Prostate gland (tissue), 2 donors: ENCODE measurements around the gene ARL3.

Experiments
- POLR2A ChIP-seq: fragments of 450-650 bp; IDR thresholded peaks from one replicate; pipeline ENCODE4 v1.6.1; 2016; ENCODE audit warnings: antibody characterized with exemption, mild to moderate bottlenecking
- TF ChIP-seq, protein P1 (sequence below), 4 experiments: fragments of 200-600 bp in 2 of 4; fragments of 450-650 bp in 2 of 4; sonication (generic) in 2 of 4; IDR thresholded peaks; 1 replicate in 3 of 4; 2 replicates in 1 of 4; pipeline ENCODE4 v1.5.1; 2016 to 2019; ENCODE audit warnings: antibody characterized with exemption in 4 of 4, mild to moderate bottlenecking in 2 of 4, moderate library complexity in 2 of 4

DNA sequence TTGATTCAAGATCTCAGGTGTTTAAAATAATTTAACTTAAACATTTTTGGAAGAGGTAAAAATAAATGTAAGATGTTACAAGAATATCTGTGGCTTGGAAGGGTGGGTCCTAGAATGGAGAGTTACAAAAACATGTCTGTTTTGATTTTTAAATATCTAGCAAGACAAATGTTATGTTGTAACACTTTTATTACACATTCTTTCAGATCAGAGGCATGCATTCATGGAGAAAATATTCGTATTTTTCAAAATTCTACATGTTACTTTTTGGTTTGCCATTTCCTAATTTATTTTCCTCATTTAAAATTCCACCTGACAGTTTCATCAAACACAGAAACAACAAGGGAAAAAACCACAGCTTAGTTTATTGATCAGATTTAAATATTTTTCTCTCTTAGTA is 39.5 kb upstream of the ARL3 start:
- TF ChIP-seq, protein P1, sequence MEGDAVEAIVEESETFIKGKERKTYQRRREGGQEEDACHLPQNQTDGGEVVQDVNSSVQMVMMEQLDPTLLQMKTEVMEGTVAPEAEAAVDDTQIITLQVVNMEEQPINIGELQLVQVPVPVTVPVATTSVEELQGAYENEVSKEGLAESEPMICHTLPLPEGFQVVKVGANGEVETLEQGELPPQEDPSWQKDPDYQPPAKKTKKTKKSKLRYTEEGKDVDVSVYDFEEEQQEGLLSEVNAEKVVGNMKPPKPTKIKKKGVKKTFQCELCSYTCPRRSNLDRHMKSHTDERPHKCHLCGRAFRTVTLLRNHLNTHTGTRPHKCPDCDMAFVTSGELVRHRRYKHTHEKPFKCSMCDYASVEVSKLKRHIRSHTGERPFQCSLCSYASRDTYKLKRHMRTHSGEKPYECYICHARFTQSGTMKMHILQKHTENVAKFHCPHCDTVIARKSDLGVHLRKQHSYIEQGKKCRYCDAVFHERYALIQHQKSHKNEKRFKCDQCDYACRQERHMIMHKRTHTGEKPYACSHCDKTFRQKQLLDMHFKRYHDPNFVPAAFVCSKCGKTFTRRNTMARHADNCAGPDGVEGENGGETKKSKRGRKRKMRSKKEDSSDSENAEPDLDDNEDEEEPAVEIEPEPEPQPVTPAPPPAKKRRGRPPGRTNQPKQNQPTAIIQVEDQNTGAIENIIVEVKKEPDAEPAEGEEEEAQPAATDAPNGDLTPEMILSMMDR (IDR thresholded peaks at IDR 0.05) = no peak
- TF ChIP-seq POLR2A = no peak
